A549 treated with AZD9567 at 1 μM for 4 hours (cell line): Measurements from ENCODE around the gene ASZ1. TPM values are rescaled to one million over a fixed set of nuclear protein-coding genes. Genes with fewer than 3 reads are reported as not detected.

ENCODE experiments used
- total RNA-seq: library from RNA; stranded (reverse); fragments of 200-300 nt; extraction: Qiagen RNA extraction; gene quantifications from 5 replicates; pipeline ENCODE4 v1.2.3, GENCODE V29; 2022; ENCODE audit not compliant: insufficient read depth

The ASZ1 gene, protein sequence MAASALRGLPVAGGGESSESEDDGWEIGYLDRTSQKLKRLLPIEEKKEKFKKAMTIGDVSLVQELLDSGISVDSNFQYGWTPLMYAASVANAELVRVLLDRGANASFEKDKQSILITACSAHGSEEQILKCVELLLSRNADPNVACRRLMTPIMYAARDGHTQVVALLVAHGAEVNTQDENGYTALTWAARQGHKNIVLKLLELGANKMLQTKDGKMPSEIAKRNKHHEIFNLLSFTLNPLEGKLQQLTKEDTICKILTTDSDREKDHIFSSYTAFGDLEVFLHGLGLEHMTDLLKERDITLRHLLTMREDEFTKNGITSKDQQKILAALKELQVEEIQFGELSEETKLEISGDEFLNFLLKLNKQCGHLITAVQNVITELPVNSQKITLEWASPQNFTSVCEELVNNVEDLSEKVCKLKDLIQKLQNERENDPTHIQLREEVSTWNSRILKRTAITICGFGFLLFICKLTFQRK
- total RNA-seq, result not detected in 5 replicates

DNA sequence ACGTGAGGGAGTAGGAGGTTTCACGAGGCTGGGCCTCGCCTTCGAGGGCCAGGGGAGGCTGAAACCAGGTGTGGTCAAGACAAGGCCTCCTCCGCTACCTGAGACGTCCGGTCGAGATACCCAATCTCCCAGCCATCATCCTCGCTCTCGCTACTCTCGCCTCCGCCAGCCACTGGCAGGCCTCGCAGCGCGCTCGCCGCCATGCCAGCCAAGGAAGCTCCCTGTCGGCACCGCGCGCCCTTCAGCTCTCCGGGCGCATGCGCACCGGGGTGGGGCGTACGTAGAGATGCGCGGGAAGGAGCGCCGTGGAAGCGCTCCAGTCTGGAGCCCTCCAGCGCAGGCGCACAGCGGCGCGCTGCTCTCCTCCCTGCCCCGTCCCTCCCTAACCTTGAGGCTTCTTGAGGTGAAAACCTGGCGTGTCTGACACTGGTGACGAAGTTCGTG is at the start of gene ASZ1:
ASZ1 (minus strand) TSS at position 236 of the 444 bp plus-strand sequence; CDS start at position 203, 33 bp downstream.

DNA sequence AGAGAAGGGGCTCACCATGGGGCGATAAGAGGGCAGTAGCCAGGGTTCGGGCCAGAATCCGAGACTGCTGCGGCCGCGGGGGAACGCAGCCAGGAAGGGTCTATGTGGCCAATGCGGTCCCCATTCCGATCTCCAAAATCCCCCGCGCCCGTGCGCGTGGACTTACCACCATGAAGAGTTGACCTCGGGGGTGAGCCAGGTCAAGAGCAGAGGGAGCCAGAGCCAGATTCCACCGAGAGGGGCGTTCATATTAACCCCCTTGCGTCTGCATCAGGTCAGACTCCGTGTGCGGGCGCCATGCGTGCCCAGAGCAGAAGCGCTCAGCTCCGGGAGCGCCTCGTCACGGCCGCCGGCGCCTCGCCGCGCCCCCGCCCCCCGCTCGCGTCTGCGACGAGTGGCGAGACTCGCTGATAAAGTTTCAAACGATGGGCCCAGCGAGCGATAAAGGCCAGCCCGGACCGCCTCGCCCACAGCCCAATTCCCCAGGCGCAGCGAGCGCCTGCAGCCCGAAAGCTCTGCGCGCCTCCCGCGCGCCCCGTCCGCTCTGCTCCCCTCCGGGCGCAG is 104.5 kb downstream of the ASZ1 start, which contains the start of gene WNT2:
WNT2 (minus strand) TSS at position 318 of the 564 bp plus-strand sequence; CDS start at position 249, 69 bp downstream.

Other genes with a start within 250 kb of the ASZ1 start
- 0.03 TPM in 1 of 5 replicates, not detected in the others for gene WNT2, start 104.4 kb downstream of the ASZ1 start, total RNA-seq
- gene CFTR, start 52.5 kb upstream of the ASZ1 start, total RNA-seq, result 0.01 to 0.08 TPM in 2 of 5 replicates, not detected in the others